IMR-90 (cell line): Measurements from ENCODE around the gene TMEM40. TPM values are rescaled to one million over a fixed set of nuclear protein-coding genes. Genes with fewer than 3 reads are reported as not detected.

ENCODE experiments used
- ATAC-seq: fragments of 200-7000 bp; cut with Tn5 transposase; 2 replicates; pipeline ENCODE4 v1.9.1; 2020; ENCODE audit warnings: low read depth, mild to moderate bottlenecking, moderate library complexity
- BruUV-seq: library from RNA; stranded (reverse); fragments of 400-500 nt; replicated peaks from 2 replicates; lab custom pipeline; 2021; lab: Mats Ljungman, UMichigan
- CTCF ChIA-PET: fragments of 300-600 bp; formaldehyde crosslinking; extraction: SDS; loops from one replicate; lab custom pipeline; 2021; ENCODE audit warnings: antibody characterized with exemption; lab: Yijun Ruan, JAX
- POLR2A ChIA-PET: fragments of 300-600 bp; sonication (Branson Sonifier 250); formaldehyde crosslinking; loops from one replicate; lab custom pipeline; 2022; ENCODE audit warnings: antibody characterized with exemption; ENCODE audit not compliant: unreplicated experiment; lab: Charles Lee
- DNase-seq: peaks from one replicate; pipeline ENCODE4 v3.0.0; 2013
- H2AFZ ChIP-seq: replicated peaks from 2 replicates; pipeline ENCODE3; 2013; ENCODE audit warnings: low read length, mild to moderate bottlenecking; ENCODE audit not compliant: poor library complexity
- H2AK5ac ChIP-seq: 2 replicates; pipeline ENCODE4 v1.6.1; 2013; ENCODE audit warnings: low read depth, low read length, inconsistent platforms
- H2AK9ac ChIP-seq: replicated peaks from 2 replicates; pipeline ENCODE3; 2013; ENCODE audit warnings: mild to moderate bottlenecking, low read depth, low read length, moderate library complexity; ENCODE audit not compliant: poor library complexity
- H2BK120ac ChIP-seq: 2 replicates; pipeline ENCODE4 v1.6.1; 2013; ENCODE audit warnings: low read depth, low read length, inconsistent platforms
- H2BK15ac ChIP-seq: 3 replicates; pipeline ENCODE4 v1.6.1; 2013; ENCODE audit warnings: low read depth, low read length, inconsistent platforms
- H2BK20ac ChIP-seq: 2 replicates; pipeline ENCODE4 v1.6.1; 2013; ENCODE audit warnings: low read depth, mild to moderate bottlenecking, inconsistent platforms, low read length, moderate library complexity
- H2BK5ac ChIP-seq: 2 replicates; pipeline ENCODE4 v1.6.1; 2013; ENCODE audit warnings: mild to moderate bottlenecking, low read depth, low read length, inconsistent platforms; ENCODE audit not compliant: poor library complexity, severe bottlenecking
- H3K14ac ChIP-seq: replicated peaks from 2 replicates; pipeline ENCODE4 v1.6.1; 2013; ENCODE audit warnings: low read depth, low read length, inconsistent platforms
- H3K18ac ChIP-seq: 2 replicates; pipeline ENCODE4 v1.6.1; 2013; ENCODE audit warnings: low read depth, low read length, control low read depth
- H3K23ac ChIP-seq: 2 replicates; pipeline ENCODE4 v1.6.1; 2013; ENCODE audit warnings: low read depth, low read length, inconsistent platforms
- H3K27ac ChIP-seq: 2 replicates; pipeline ENCODE4 v1.5.1; 2013; ENCODE audit warnings: mild to moderate bottlenecking, control low read depth, low read length; ENCODE audit not compliant: insufficient read depth
- H3K27me3 ChIP-seq: 2 replicates; pipeline ENCODE4 v1.6.1; 2013; ENCODE audit warnings: low read length; ENCODE audit not compliant: control insufficient read depth, insufficient read depth
- H3K36me3 ChIP-seq: 2 replicates; pipeline ENCODE4 v1.6.1; 2013; ENCODE audit warnings: low read length, mixed read lengths; ENCODE audit not compliant: control insufficient read depth, insufficient read depth
- H3K4ac ChIP-seq: 2 replicates; pipeline ENCODE4 v1.6.1; 2013; ENCODE audit warnings: low read depth, low read length, inconsistent platforms
- H3K4me1 ChIP-seq: 2 replicates; pipeline ENCODE4 v1.6.1; 2013; ENCODE audit warnings: low read length, mixed read lengths; ENCODE audit not compliant: control insufficient read depth, insufficient read depth
- H3K4me2 ChIP-seq: 2 replicates; pipeline ENCODE4 v1.6.1; 2013; ENCODE audit warnings: low read depth, mild to moderate bottlenecking, control low read depth, low read length, moderate library complexity
- H3K4me3 ChIP-seq: 2 replicates; pipeline ENCODE4 v1.5.1; 2013; ENCODE audit warnings: low read depth, mild to moderate bottlenecking, control low read depth, low read length, moderate library complexity; ENCODE audit not compliant: insufficient read depth
- H3K56ac ChIP-seq: 2 replicates; pipeline ENCODE4 v1.6.1; 2013; ENCODE audit warnings: low read length, inconsistent platforms; ENCODE audit not compliant: insufficient read depth; ENCODE audit errors: extremely low read depth
- H3K79me1 ChIP-seq, 2 experiments: 2 replicates each; pipeline ENCODE4 v1.6.1; 2013; ENCODE audit warnings: low read length in 2 of 2, inconsistent platforms in 1 of 2, low read depth in 1 of 2
- H3K9ac ChIP-seq: 2 replicates; pipeline ENCODE4 v1.6.1; 2013; ENCODE audit warnings: low read depth, low read length, control low read depth
- H3K9me1 ChIP-seq: 2 replicates; pipeline ENCODE4 v1.6.1; 2013; ENCODE audit warnings: low read length, inconsistent platforms; ENCODE audit not compliant: insufficient read depth
- H3K9me3 ChIP-seq: 2 replicates; pipeline ENCODE4 v1.6.1; 2013; ENCODE audit warnings: low read length; ENCODE audit not compliant: control insufficient read depth, insufficient read depth
- H4K20me1 ChIP-seq: 2 replicates; pipeline ENCODE4 v1.6.1; 2013; ENCODE audit warnings: low read length, inconsistent platforms; ENCODE audit not compliant: insufficient read depth
- H4K5ac ChIP-seq: 2 replicates; pipeline ENCODE4 v1.6.1; 2013; ENCODE audit warnings: mild to moderate bottlenecking, low read depth, low read length, control low read depth
- H4K8ac ChIP-seq, 2 experiments: 2 replicates each; pipeline ENCODE4 v1.6.1; 2013; ENCODE audit warnings: low read depth in 2 of 2, low read length in 2 of 2, control low read depth in 1 of 2, inconsistent platforms in 1 of 2
- H4K91ac ChIP-seq: 2 replicates; pipeline ENCODE4 v1.6.1; 2013; ENCODE audit warnings: low read depth, low read length, inconsistent platforms; ENCODE audit not compliant: insufficient read depth
- BHLHE40 ChIP-seq: fragments of 150-350 bp; IDR thresholded peaks from 2 replicates; pipeline ENCODE4 v1.6.1; 2016; ENCODE audit warnings: mild to moderate bottlenecking, low read depth, low read length
- CEBPB ChIP-seq: IDR thresholded peaks from 2 replicates; pipeline ENCODE4 v1.6.1; 2012; ENCODE audit warnings: low read depth, low read length, improper control_type of control experiment
- CHD1 ChIP-seq: IDR thresholded peaks from 2 replicates; pipeline ENCODE4 v1.6.1; 2012; ENCODE audit warnings: low read depth, low read length, improper control_type of control experiment
- CTCF ChIP-seq: conservative IDR thresholded peaks from 2 replicates; pipeline ENCODE4 v1.5.1; 2012; ENCODE audit warnings: mild to moderate bottlenecking, low read depth, low read length, improper control_type of control experiment
- ELK1 ChIP-seq: fragments of 150-350 bp; IDR thresholded peaks from 2 replicates; pipeline ENCODE4 v1.6.1; 2016; ENCODE audit warnings: low read depth, mild to moderate bottlenecking, low read length, moderate library complexity, borderline replicate concordance
- FOS ChIP-seq: fragments of 150-350 bp; IDR thresholded peaks from 2 replicates; pipeline ENCODE4 v1.6.1; 2016; ENCODE audit warnings: low read depth, low read length
- MAFK ChIP-seq: IDR thresholded peaks from 2 replicates; pipeline ENCODE4 v1.6.1; 2012; ENCODE audit warnings: low read depth, low read length, improper control_type of control experiment
- MAZ ChIP-seq: IDR thresholded peaks from 2 replicates; pipeline ENCODE4 v1.6.1; 2012; ENCODE audit warnings: low read depth, mild to moderate bottlenecking, low read length, improper control_type of control experiment, moderate library complexity, borderline replicate concordance
- MXI1 ChIP-seq: IDR thresholded peaks from 2 replicates; pipeline ENCODE4 v1.6.1; 2012; ENCODE audit warnings: low read depth, mild to moderate bottlenecking, low read length, moderate library complexity, borderline replicate concordance
- NFE2L2 ChIP-seq: fragments of 150-350 bp; IDR thresholded peaks from 2 replicates; pipeline ENCODE4 v1.6.1; 2016; ENCODE audit warnings: low read depth, mild to moderate bottlenecking, low read length
- POLR2A ChIP-seq: IDR thresholded peaks from 2 replicates; pipeline ENCODE4 v1.6.1; 2012; ENCODE audit warnings: mild to moderate bottlenecking, low read depth, low read length
- RCOR1 ChIP-seq: IDR thresholded peaks from 2 replicates; pipeline ENCODE4 v1.6.1; 2012; ENCODE audit warnings: mild to moderate bottlenecking, low read length, improper control_type of control experiment; ENCODE audit not compliant: insufficient replicate concordance
- RFX5 ChIP-seq: IDR thresholded peaks from 2 replicates; pipeline ENCODE4 v1.8.0; 2012; ENCODE audit warnings: low read depth, mild to moderate bottlenecking, low read length, moderate library complexity
- SMC3 ChIP-seq: fragments of 150-350 bp; IDR thresholded peaks from 2 replicates; pipeline ENCODE4 v1.6.1; 2016; ENCODE audit warnings: low read depth, mild to moderate bottlenecking, antibody characterized with exemption, low read length, moderate library complexity
- USF2 ChIP-seq: fragments of 150-350 bp; IDR thresholded peaks from 2 replicates; pipeline ENCODE4 v1.6.1; 2017; ENCODE audit warnings: mild to moderate bottlenecking, antibody characterized with exemption, low read length, low read depth
- WGBS, 2 experiments: methylation state at CpG; one replicate each; pipeline versions ENCODE4 v1.1.5 to v1.1.7; 2013; ENCODE audit warnings: missing lambda C conversion rate in 2 of 2; ENCODE audit not compliant: insufficient read length in 1 of 2; ENCODE audit errors: extremely low coverage in 2 of 2; 5-methylcytosine and 5-hydroxymethylcytosine counted together
- dilution Hi-C: fragments of 300-500 bp; cut with HindIII; formaldehyde crosslinking; loops from one replicate; pipeline ENCODE4 v1.14.3; 2018; ENCODE audit warnings: low sequenced_read_pairs; ENCODE audit not compliant: unreplicated experiment
- in situ Hi-C: fragments of 300-500 bp; cut with MboI; formaldehyde crosslinking; loops from 3 replicates; pipeline ENCODE4 v1.14.3; 2019; ENCODE audit warnings: low sequenced_read_pairs, inconsistent platforms, mixed read lengths
- intact Hi-C: fragments of 100-400 bp; cut with micrococcal nuclease; formaldehyde crosslinking; loops from 2 replicates; pipeline ENCODE4 v1.10.0; 2022
- polyA plus RNA-seq, 3 experiments: library from polyadenylated mRNA; depleted of rRNA; stranded (reverse); fragments of >200 nt; gene quantifications; 2 replicates each; pipeline ENCODE4 v1.2.3, GENCODE V29; 2012; ENCODE audit warnings: low replicate concordance in 1 of 3
- total RNA-seq: library from RNA; depleted of rRNA; stranded (reverse); fragments of >200 nt; gene quantifications from 2 replicates; pipeline ENCODE4 v1.2.3, GENCODE V29; 2012

The TMEM40 gene
- total and polyA plus RNA-seq, 2 of the 4 experiments (the other 2 are of a cell fraction) = 0.27 TPM; not detected in 1

GRCh38 chr3:12734960-12735359, 24.1 kb downstream of the TMEM40 start:
- in situ Hi-C loops = no loop called here
- BruUV-seq = no TSS peak
- no peak overlapping the region for H3K56ac ChIP-seq

More at GRCh38 chr3:12734960-12735359, 24.1 kb downstream of the TMEM40 start:
- Histone ChIP-seq H2AK9ac (no peak overlapping the region), H3K4me2 (no peak overlapping the region), H3K36me3 (no peaks in the 10 kb centered on the region), H2AFZ (no peak overlapping the region), H2BK15ac (no peak overlapping the region), H3K27ac (no peak overlapping the region), H3K4ac (no peak overlapping the region), H2BK120ac (no peak overlapping the region), H4K8ac (no peak overlapping the region), H2AK5ac (no peak overlapping the region), H3K4me3 (no peak overlapping the region), H2BK5ac (no peak overlapping the region), H3K9ac (no peak overlapping the region), H2BK20ac (no peak overlapping the region), H4K91ac (no peak overlapping the region), H4K20me1 (no peaks in the 10 kb centered on the region), H4K5ac (no peak overlapping the region), H3K14ac (no peak overlapping the region), H3K18ac (no peak overlapping the region), H3K9me3 (no peaks in the 10 kb centered on the region), H3K9me1 (no peaks in the 10 kb centered on the region), H3K27me3 (peaks cover 4% of the 10 kb centered on the region; the same call in 1 of the 2 replicates), H3K23ac (no peak overlapping the region), H3K79me1 (no peaks in the 10 kb centered on the region), H3K4me1 (no peaks in the 10 kb centered on the region)
- no CpG with 5 or more reads among the region's 4 CpGs for WGBS, 2 experiments
- no peak for ATAC-seq
- ChIA-PET CTCF (no interaction called here), POLR2A (no interaction called here)
- dilution Hi-C loops = no loop called here
- DNase-seq = no peak
- intact Hi-C loops = no loop called here
- TF ChIP-seq CEBPB (no peak), POLR2A (no peak), MAZ (no peak), CHD1 (no peak), CTCF (no peak), USF2 (no peak), MXI1 (no peak), SMC3 (no peak), ELK1 (no peak), RCOR1 (no peak), BHLHE40 (no peak), FOS (no peak), NFE2L2 (no peak), MAFK (no peak), RFX5 (no peak)
